ENCODE results near the gene HS1BP3. TPM values are rescaled to one million over a fixed set of nuclear protein-coding genes. Genes with fewer than 3 reads are reported as not detected.
A peak's percentile ranks its signal among the peaks of the same experiment; 100 is the strongest.

HS1BP3 gene
- total RNA-seq, 1 donor from 2014 or later: 16.5 TPM

GRCh38 chr2:20616341-20616871 is 34.5 kb downstream of the HS1BP3 start:
- peaks cover 34% of the 10 kb centered on the region for H3K4me1 Mint-ChIP-seq
- H3K36me3 Mint-ChIP-seq: peaks cover 7% of the 10 kb centered on the region
- TF ChIP-seq CTCF (IDR thresholded peaks at IDR 0.05; ENCODE audit: unreplicated experiment): no peak
- H3K27me3 Mint-ChIP-seq (ENCODE audit: low read depth): no peaks in the 10 kb centered on the region
- no peak for DNase-seq (ENCODE audit: low spot score in 2 of 2, unreplicated experiment in 2 of 2)
- peak overlapping the region; percentile 53 for H3K27ac Mint-ChIP-seq
- H3K4me3 Mint-ChIP-seq: no peak overlapping the region
- H3K9me3 Mint-ChIP-seq: no peaks in the 10 kb centered on the region

- Mint-ChIP-seq H3K9me3 (no peaks in the 10 kb centered on the region), H3K36me3 (peaks cover 4% of the 10 kb centered on the region), H3K27me3 (ENCODE audit: low read depth) (no peaks in the 10 kb centered on the region), H3K27ac (no peak overlapping the region), H3K4me3 (no peak overlapping the region), H3K4me1 (peaks cover 41% of the 10 kb centered on the region)
- no peak for DNase-seq (ENCODE audit: low spot score in 2 of 2, unreplicated experiment in 2 of 2)
- TF ChIP-seq CTCF (IDR thresholded peaks at IDR 0.05; ENCODE audit: unreplicated experiment): no peak
These were observed 35.2 kb downstream of the HS1BP3 start for GRCh38 chr2:20615466-20616241.

- no peaks in the 10 kb centered on the region for H3K9me3 Mint-ChIP-seq
- H3K4me1 Mint-ChIP-seq: peaks cover 46% of the 10 kb centered on the region
- H3K4me3 Mint-ChIP-seq: no peak overlapping the region
- no peak overlapping the region for H3K27ac Mint-ChIP-seq
- no peaks in the 10 kb centered on the region for H3K36me3 Mint-ChIP-seq
- no peak for DNase-seq (ENCODE audit: low spot score in 2 of 2, unreplicated experiment in 2 of 2)
- TF ChIP-seq CTCF (IDR thresholded peaks at IDR 0.05; ENCODE audit: unreplicated experiment): no peak
- H3K27me3 Mint-ChIP-seq (ENCODE audit: low read depth): no peaks in the 10 kb centered on the region
These were observed 35.8 kb downstream of the HS1BP3 start for GRCh38 chr2:20615068-20615465.

- peak overlapping the region; percentile 56 for H3K27ac Mint-ChIP-seq
- no peaks in the 10 kb centered on the region for H3K9me3 Mint-ChIP-seq
- no peak overlapping the region for H3K4me3 Mint-ChIP-seq
- no peak for TF ChIP-seq CTCF (IDR thresholded peaks at IDR 0.05; ENCODE audit: unreplicated experiment)
- H3K36me3 Mint-ChIP-seq: no peaks in the 10 kb centered on the region
- no peak for DNase-seq (ENCODE audit: low spot score in 2 of 2, unreplicated experiment in 2 of 2)
- no peaks in the 10 kb centered on the region for H3K27me3 Mint-ChIP-seq (ENCODE audit: low read depth)
- peaks cover 48% of the 10 kb centered on the region for H3K4me1 Mint-ChIP-seq
These were observed 36.5 kb downstream of the HS1BP3 start for GRCh38 chr2:20614201-20615067.

GRCh38 chr2:20612925-20613916 is 37.7 kb downstream of the HS1BP3 start:
- DNase-seq (ENCODE audit: low spot score in 2 of 2, unreplicated experiment in 2 of 2): no peak
- Mint-ChIP-seq H3K27me3 (ENCODE audit: low read depth) (no peaks in the 10 kb centered on the region), H3K4me1 (peaks cover 51% of the 10 kb centered on the region), H3K27ac (no peak overlapping the region), H3K4me3 (no peak overlapping the region), H3K9me3 (no peaks in the 10 kb centered on the region), H3K36me3 (peaks cover 3% of the 10 kb centered on the region)
- no peak for TF ChIP-seq CTCF (IDR thresholded peaks at IDR 0.05; ENCODE audit: unreplicated experiment)

All from mesothelial cell of epicardium (in vitro differentiated cells).